Rectal smooth muscle tissue (tissue), 1 donor: Measurements from ENCODE around the gene GEMIN5.
A peak's percentile ranks its signal among the peaks of the same experiment; 100 is the strongest.

ENCODE experiments used
- H3K27ac ChIP-seq: one replicate; pipeline ENCODE4 v1.7.0; 2013; ENCODE audit warnings: low read depth, low read length, inconsistent platforms
- H3K27me3 ChIP-seq: one replicate; pipeline ENCODE4 v1.7.0; 2013; ENCODE audit warnings: low read length; ENCODE audit not compliant: control insufficient read depth, insufficient read depth
- H3K36me3 ChIP-seq: one replicate; pipeline ENCODE4 v1.7.0; 2013; ENCODE audit warnings: low read length; ENCODE audit not compliant: control insufficient read depth, insufficient read depth
- H3K4me1 ChIP-seq: one replicate; pipeline ENCODE4 v1.7.0; 2013; ENCODE audit warnings: low read length; ENCODE audit not compliant: control insufficient read depth, insufficient read depth
- H3K4me3 ChIP-seq: one replicate; pipeline ENCODE4 v1.7.0; 2013; ENCODE audit warnings: low read length
- H3K9ac ChIP-seq: one replicate; pipeline ENCODE4 v1.7.0; 2013; ENCODE audit warnings: low read length

The GEMIN5 gene

GRCh38 chr5:154865466-154866184 is 72.4 kb downstream of the GEMIN5 start:
- Histone ChIP-seq H3K4me3 (no peak overlapping the region), H3K36me3 (peaks cover 7% of the 10 kb centered on the region), H3K4me1 (peaks cover 1% of the 10 kb centered on the region), H3K27ac (no peak overlapping the region), H3K9ac (no peak overlapping the region), H3K27me3 (no peaks in the 10 kb centered on the region)

DNA sequence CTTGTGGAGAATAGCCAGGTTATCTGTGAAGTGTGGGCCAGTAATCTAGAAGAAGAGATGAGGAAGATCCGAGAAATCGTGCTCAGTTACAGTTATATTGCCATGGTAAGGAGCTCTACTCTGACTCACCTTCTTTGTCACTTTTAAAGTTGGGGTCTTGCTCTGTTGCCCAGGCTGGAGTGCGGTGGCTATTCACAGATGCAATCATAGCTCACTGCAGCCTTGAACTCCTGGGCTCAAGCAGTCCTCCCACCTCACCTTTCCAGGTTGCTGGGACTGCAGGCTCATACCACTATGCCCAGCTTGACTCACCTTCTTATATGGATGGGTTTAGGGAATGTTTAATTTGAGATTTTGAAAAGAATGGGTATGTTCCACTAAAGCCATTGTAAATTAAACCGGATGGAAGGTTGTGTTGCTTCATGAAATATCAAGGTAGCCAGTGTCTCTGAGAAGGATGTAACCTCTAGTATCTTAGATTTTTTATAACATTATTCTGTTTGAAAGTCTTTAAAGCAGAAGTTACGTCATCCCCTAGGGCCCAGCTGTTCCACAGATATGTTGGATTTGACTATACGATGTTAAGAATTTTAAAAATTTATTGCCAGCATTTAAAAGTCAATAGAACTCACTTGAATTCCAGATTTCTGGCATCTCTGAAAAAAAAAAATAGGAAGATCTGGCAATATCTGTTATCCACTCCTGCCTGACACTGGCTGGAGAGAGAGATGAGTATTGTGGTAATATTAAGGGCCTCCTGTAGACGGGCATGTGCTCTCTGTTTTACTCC is 74.5 kb downstream of the GEMIN5 start:
- Histone ChIP-seq H3K4me3 (no peak overlapping the region), H3K9ac (no peak overlapping the region), H3K4me1 (peaks cover 9% of the 10 kb centered on the region), H3K27me3 (no peaks in the 10 kb centered on the region), H3K36me3 (peaks cover 5% of the 10 kb centered on the region), H3K27ac (no peak overlapping the region)

DNA sequence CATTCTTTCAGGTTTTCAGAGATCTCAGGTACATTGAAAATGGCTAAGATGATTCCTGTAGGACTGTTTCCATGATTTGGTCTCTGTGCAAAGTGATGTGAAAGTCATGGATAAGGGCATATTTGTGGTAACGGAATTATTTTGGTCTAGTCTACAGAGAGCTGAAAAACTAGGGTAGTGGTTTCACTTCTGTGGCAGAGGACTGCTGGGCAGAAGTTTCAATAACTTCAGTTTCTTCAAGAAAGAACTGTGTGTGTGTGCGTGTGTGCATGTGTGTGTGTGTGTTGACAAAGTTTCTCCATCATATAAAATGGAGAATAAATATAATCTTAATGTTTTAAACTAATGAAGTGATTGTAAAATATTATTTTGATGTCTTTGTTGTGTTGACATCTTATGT is 75.2 kb downstream of the GEMIN5 start:
- Histone ChIP-seq H3K36me3 (peaks cover 5% of the 10 kb centered on the region), H3K4me1 (peaks cover 9% of the 10 kb centered on the region), H3K27ac (no peak overlapping the region), H3K27me3 (no peaks in the 10 kb centered on the region), H3K4me3 (no peak overlapping the region), H3K9ac (no peak overlapping the region)

DNA sequence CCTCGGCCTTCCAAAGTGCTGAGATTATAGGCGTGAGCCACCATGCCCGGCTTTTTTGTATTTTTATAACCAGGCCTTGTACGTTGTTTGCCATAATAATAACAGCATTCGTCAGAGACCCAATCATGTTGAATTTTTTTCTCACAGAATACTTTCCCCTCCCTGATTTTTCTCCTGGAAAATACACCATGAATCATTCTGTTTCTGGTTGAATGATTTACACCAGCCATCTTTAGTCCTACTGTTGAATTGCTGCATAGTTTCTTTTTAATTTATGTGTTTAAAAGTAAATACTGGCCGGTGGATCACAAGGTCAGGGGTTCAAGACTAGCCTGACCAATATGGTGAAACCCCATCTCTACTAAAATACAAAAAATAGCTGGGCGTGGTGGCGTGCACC is 76.1 kb downstream of the GEMIN5 start:
- Histone ChIP-seq H3K36me3 (peaks cover 5% of the 10 kb centered on the region), H3K27me3 (no peaks in the 10 kb centered on the region), H3K4me3 (no peak overlapping the region), H3K27ac (no peak overlapping the region), H3K4me1 (peaks cover 11% of the 10 kb centered on the region), H3K9ac (no peak overlapping the region)

- H3K4me1 ChIP-seq = peaks cover 13% of the 10 kb centered on the region
- H3K36me3 ChIP-seq = peaks cover 2% of the 10 kb centered on the region
- H3K27ac ChIP-seq = no peak overlapping the region
- no peaks in the 10 kb centered on the region for H3K27me3 ChIP-seq
- H3K9ac ChIP-seq = no peak overlapping the region
- no peak overlapping the region for H3K4me3 ChIP-seq
Observed at GRCh38 chr5:154860765-154861164, 77.2 kb downstream of the GEMIN5 start.

DNA sequence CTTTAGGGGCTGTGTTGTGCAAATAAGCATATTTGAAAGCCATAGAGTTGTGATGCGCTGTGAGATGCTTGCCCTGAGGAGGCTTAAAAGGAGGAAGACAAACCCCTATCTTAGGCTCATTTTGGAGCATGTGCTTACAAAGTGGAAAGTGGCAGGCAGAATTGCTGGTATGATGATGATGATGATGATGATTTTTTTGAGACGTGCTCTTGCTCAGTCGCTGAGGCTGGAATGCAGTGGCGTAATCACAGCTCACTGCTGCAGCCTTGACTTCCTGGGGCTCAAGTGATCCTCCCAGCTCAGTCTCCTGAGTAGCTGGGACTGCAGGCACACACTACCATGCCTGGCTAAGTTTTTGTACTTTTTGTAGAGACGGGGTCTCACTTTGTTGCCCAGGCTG is 77.9 kb downstream of the GEMIN5 start:
- Histone ChIP-seq H3K36me3 (peaks cover 2% of the 10 kb centered on the region), H3K4me1 (peaks cover 13% of the 10 kb centered on the region), H3K27me3 (no peaks in the 10 kb centered on the region), H3K9ac (no peak overlapping the region), H3K4me3 (peak overlapping the region; percentile 95), H3K27ac (no peak overlapping the region)

- Histone ChIP-seq H3K36me3 (no peaks in the 10 kb centered on the region), H3K4me1 (peaks cover 13% of the 10 kb centered on the region), H3K27ac (peak overlapping the region; percentile 93), H3K4me3 (peak overlapping the region; percentile 95), H3K27me3 (no peaks in the 10 kb centered on the region), H3K9ac (peak overlapping the region; percentile 45)
Observed at GRCh38 chr5:154858972-154859871, 78.8 kb downstream of the GEMIN5 start.

DNA sequence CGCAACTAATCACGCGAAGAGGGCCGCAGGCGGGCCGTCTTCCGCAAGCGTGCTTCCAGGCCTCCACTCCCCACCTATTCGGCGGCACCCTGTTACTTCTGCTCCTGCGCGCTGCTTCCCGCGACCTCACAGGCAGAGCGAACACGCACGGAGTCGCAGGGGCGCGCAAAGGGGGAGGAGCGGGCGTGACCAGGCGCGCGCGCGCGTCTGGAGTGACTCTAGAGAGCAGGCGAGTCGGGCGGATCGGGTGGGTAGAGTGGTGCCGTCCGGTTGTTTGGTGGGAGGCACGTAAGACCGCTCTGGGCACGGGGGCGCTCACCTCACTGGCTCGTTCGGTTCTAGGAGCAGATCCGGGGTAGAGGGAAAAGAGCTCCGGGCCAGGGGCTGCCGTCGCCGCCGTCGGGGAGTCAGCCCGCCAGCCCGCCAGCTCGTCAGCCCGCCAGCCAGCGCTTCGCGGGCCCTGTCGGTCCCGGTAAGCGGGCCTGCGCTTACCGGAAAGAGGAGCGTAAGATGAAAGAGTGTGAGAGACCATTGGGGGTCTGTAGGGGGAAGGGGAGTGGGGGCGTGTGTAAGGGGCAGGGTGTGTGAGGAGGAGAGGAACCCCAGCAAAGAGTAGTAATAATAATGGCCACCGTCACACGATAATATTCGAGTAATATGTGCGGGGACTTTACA is 79.6 kb downstream of the GEMIN5 start, which contains the start of gene CNOT8:
Gene CNOT8, plus strand, starts transcription at position 331 of the 675 bp plus-strand sequence. CDS start 4,652 bp downstream, outside the sequence.
- Histone ChIP-seq H3K4me1 (peaks cover 13% of the 10 kb centered on the region), H3K27ac (peak within 1 kb of the TSS; percentile 93), H3K4me3 (peak within 1 kb of the TSS; percentile 95), H3K36me3 (no peaks in the 10 kb centered on the region), H3K27me3 (no peaks in the 10 kb centered on the region), H3K9ac (peak within 1 kb of the TSS; percentile 85)

GRCh38 chr5:154857530-154858296 is 80.3 kb downstream of the GEMIN5 start:
- peaks cover 13% of the 10 kb centered on the region for H3K4me1 ChIP-seq
- peak overlapping the region; percentile 95 for H3K4me3 ChIP-seq
- peak overlapping the region; percentile 93 for H3K27ac ChIP-seq
- H3K27me3 ChIP-seq = no peaks in the 10 kb centered on the region
- no peaks in the 10 kb centered on the region for H3K36me3 ChIP-seq
- peak overlapping the region; percentile 85 for H3K9ac ChIP-seq

GRCh38 chr5:154851351-154851750 is 86.7 kb downstream of the GEMIN5 start:
- Histone ChIP-seq H3K9ac (no peak overlapping the region), H3K4me1 (peaks cover 11% of the 10 kb centered on the region), H3K4me3 (no peak overlapping the region), H3K27me3 (no peaks in the 10 kb centered on the region), H3K36me3 (no peaks in the 10 kb centered on the region), H3K27ac (peak overlapping the region; percentile 85)
